CD14-positive monocyte (primary cell): ENCODE data around the gene COL21A1. TPM values are rescaled to one million over a fixed set of nuclear protein-coding genes. Genes with fewer than 3 reads are reported as not detected.

Experiments used
- DNase-seq, 3 donors: peaks; one replicate each; pipeline ENCODE4 v3.0.0-alpha.2; 2011 to 2022
- H2AFZ ChIP-seq: 2 replicates; pipeline ENCODE4 v1.6.0; 2012; ENCODE audit warnings: mild to moderate bottlenecking, low read depth, low read length, inconsistent platforms; ENCODE audit not compliant: insufficient read depth, poor library complexity, severe bottlenecking
- H3K27ac ChIP-seq, 2 donors: 1 replicate in 1 of 2; 2 replicates in 1 of 2; pipeline ENCODE4 v1.5.1; 2012 to 2013; ENCODE audit warnings: low read length in 2 of 2, control low read depth in 1 of 2, inconsistent platforms in 1 of 2, low read depth in 1 of 2, mild to moderate bottlenecking in 1 of 2
- H3K27me3 ChIP-seq, 2 donors: one replicate each; pipeline versions ENCODE4 v1.6.0 to v1.6.1; 2011 to 2013; ENCODE audit warnings: low read length in 2 of 2; ENCODE audit not compliant: control insufficient read depth in 2 of 2, insufficient read depth in 2 of 2
- H3K36me3 ChIP-seq, 2 donors: replicated peaks in 1 of 2; 1 replicate in 1 of 2; 2 replicates in 1 of 2; pipeline versions ENCODE4 v1.5.1 to v1.6.1; 2012 to 2013; ENCODE audit warnings: low read length in 2 of 2, control low read depth in 1 of 2, inconsistent platforms in 1 of 2, mild to moderate bottlenecking in 1 of 2; ENCODE audit not compliant: insufficient read depth in 2 of 2, control insufficient read depth in 1 of 2
- H3K4me1 ChIP-seq, 2 donors: 1 replicate in 1 of 2; 2 replicates in 1 of 2; pipeline versions ENCODE4 v1.5.1 to v1.6.1; 2012 to 2013; ENCODE audit warnings: low read length in 2 of 2, control low read depth in 1 of 2, inconsistent platforms in 1 of 2, mild to moderate bottlenecking in 1 of 2, moderate library complexity in 1 of 2; ENCODE audit not compliant: insufficient read depth in 2 of 2, control insufficient read depth in 1 of 2
- H3K4me2 ChIP-seq: replicated peaks from 2 replicates; pipeline ENCODE3; 2012; ENCODE audit warnings: low read length, moderate library complexity, mild to moderate bottlenecking; ENCODE audit not compliant: poor library complexity, severe bottlenecking; ENCODE audit errors: extremely low read depth
- H3K4me3 ChIP-seq, 3 experiments: fragments of 200-600 bp in 1 of 3; sonication (generic) in 1 of 3; replicated peaks in 1 of 3; 1 replicate in 2 of 3; 2 replicates in 1 of 3; pipeline ENCODE4 v1.5.1; 2011 to 2013; ENCODE audit warnings: low read length in 3 of 3, mild to moderate bottlenecking in 3 of 3, control low read depth in 2 of 3, low read depth in 2 of 3, inconsistent platforms in 1 of 3, moderate library complexity in 1 of 3
- H3K79me2 ChIP-seq: 2 replicates; pipeline ENCODE4 v1.6.0; 2012; ENCODE audit warnings: mild to moderate bottlenecking, control low read depth, inconsistent platforms, low read length, moderate library complexity; ENCODE audit not compliant: insufficient read depth
- H3K9ac ChIP-seq: 2 replicates; pipeline ENCODE4 v1.6.0; 2017; ENCODE audit warnings: low read length, mild to moderate bottlenecking; ENCODE audit not compliant: insufficient read depth, poor library complexity, severe bottlenecking
- H3K9me3 ChIP-seq, 2 donors: replicated peaks in 1 of 2; 1 replicate in 1 of 2; 2 replicates in 1 of 2; pipeline versions ENCODE4 v1.5.1 to v1.6.1; 2012 to 2013; ENCODE audit warnings: low read length in 2 of 2, control low read depth in 1 of 2; ENCODE audit not compliant: control insufficient read depth in 1 of 2, insufficient read depth in 1 of 2
- H4K20me1 ChIP-seq: 2 replicates; pipeline ENCODE4 v1.6.0; 2012; ENCODE audit warnings: mild to moderate bottlenecking, low read length, control low read depth, moderate library complexity; ENCODE audit not compliant: insufficient read depth
- H3K27ac Mint-ChIP-seq, 7 donors: one replicate each; pipeline ENCODE4 v1.8.0; 2020; ENCODE audit warnings: mild to moderate bottlenecking in 7 of 7, mixed read lengths in 7 of 7, moderate library complexity in 6 of 7, inconsistent platforms in 2 of 7
- H3K27me3 Mint-ChIP-seq, 3 donors: one replicate each; pipeline ENCODE4 v1.8.0; 2021 to 2022; ENCODE audit warnings: low read depth in 3 of 3, mild to moderate bottlenecking in 3 of 3, mixed read lengths in 3 of 3, moderate library complexity in 3 of 3, inconsistent platforms in 1 of 3
- H3K36me3 Mint-ChIP-seq, 2 donors: one replicate each; pipeline ENCODE4 v1.8.0; 2020; ENCODE audit warnings: mixed read lengths in 2 of 2, inconsistent platforms in 1 of 2, mild to moderate bottlenecking in 1 of 2
- H3K4me1 Mint-ChIP-seq: one replicate; pipeline ENCODE4 v1.8.0; 2020; ENCODE audit warnings: mild to moderate bottlenecking, mixed read lengths
- H3K4me3 Mint-ChIP-seq, 2 donors: one replicate each; pipeline ENCODE4 v1.8.0; 2020; ENCODE audit warnings: mild to moderate bottlenecking in 2 of 2, mixed read lengths in 2 of 2, moderate library complexity in 1 of 2
- H3K9me3 Mint-ChIP-seq, 7 donors: one replicate each; pipeline ENCODE4 v1.8.0; 2020 to 2022; ENCODE audit warnings: mixed read lengths in 7 of 7, mild to moderate bottlenecking in 6 of 7, moderate library complexity in 6 of 7, inconsistent platforms in 2 of 7
- CTCF ChIP-seq: fragments of 200-600 bp; IDR thresholded peaks from one replicate; pipeline ENCODE4 v1.8.0; 2022; ENCODE audit warnings: antibody characterized with exemption, mild to moderate bottlenecking
- WGBS: methylation state at CpG from one replicate; pipeline ENCODE4 v1.1.5; 2013; ENCODE audit warnings: missing lambda C conversion rate; ENCODE audit not compliant: insufficient coverage; 5-methylcytosine and 5-hydroxymethylcytosine counted together
- intact Hi-C, 2 donors: fragments of 100-400 bp; cut with micrococcal nuclease; formaldehyde crosslinking; loops; one replicate each; pipeline versions ENCODE4 v1.15.0 to v1.15.1; 2023
- polyA plus RNA-seq, 3 donors: library from polyadenylated mRNA; depleted of rRNA in 1 of 3; unstranded in 2 of 3; stranded (reverse) in 1 of 3; fragments of 300-500 nt in 2 of 3; fragments of >200 nt in 1 of 3; fragmentation: Illumina TruSeq in 2 of 3; gene quantifications; 1 replicate in 2 of 3; 2 replicates in 1 of 3; pipeline ENCODE4 v1.2.3, GENCODE V29; 2012 to 2021
- small RNA-seq: library from RNA; depleted of rRNA; stranded (forward); fragments of <200 nt; gene quantifications from one replicate; pipeline ENCODE3, GENCODE V24; 2012; ENCODE audit warnings: low read depth; ENCODE audit not compliant: insufficient read length

The COL21A1 gene
- polyA plus RNA-seq, 3 donors, result 0.03 TPM; not detected in 2

DNA sequence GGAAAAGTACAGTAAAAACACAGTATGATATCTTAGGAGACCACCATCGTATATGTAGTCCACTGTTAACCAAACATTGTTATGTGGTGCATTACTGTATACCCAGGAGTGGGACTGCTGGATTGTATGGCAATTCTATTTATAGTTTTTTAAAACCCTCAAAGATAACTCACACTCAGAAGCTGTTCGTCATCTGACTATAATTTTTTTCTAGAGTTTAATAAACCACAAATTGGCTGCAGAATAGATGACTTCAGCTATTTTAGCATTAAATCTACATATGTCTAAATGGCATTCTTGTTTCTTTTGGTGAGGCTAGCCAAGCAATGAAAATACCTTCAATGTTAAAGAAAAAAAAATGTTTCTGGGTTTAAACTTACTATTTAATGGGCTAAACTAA, 237.7 kb downstream of the COL21A1 start:
- no peak overlapping the region for H3K4me3 Mint-ChIP-seq
- no peak overlapping the region for H3K4me2 ChIP-seq

More for the DNA sequence above, 237.7 kb downstream of the COL21A1 start:
- H3K4me1 Mint-ChIP-seq, result peaks cover 8% of the 10 kb centered on the region
- Histone ChIP-seq H3K27ac (no peak overlapping the region), H4K20me1 (no peaks in the 10 kb centered on the region), H3K27me3 (no peaks in the 10 kb centered on the region), H3K4me3 (no peak overlapping the region), H3K9ac (no peak overlapping the region), H3K36me3 (no peaks in the 10 kb centered on the region), H3K4me1 (peaks cover 6 to 10% of the 10 kb centered on the region in 2 donors), H3K79me2 (no peaks in the 10 kb centered on the region), H3K9me3 (no peaks in the 10 kb centered on the region), H2AFZ (no peak overlapping the region)
- WGBS, result no CpG with 5 or more reads among the region's 2 CpGs
- H3K27me3 Mint-ChIP-seq, result peaks cover 0 to 2% (median 0%) of the 10 kb centered on the region in 3 donors
- H3K9me3 Mint-ChIP-seq, result peaks cover 0 to 6% (median 0%) of the 10 kb centered on the region in 7 donors
- no peak for TF ChIP-seq CTCF
- H3K27ac Mint-ChIP-seq, result no peak overlapping the region
- intact Hi-C loops, result no loop called here
- DNase-seq, result no peak
- H3K36me3 Mint-ChIP-seq, result no peaks in the 10 kb centered on the region

Small RNA genes within 50 kb of the gene (small RNA-seq; reads per million reads assigned to genes)
- not detected for gene DHFRP6
